CD14-positive monocyte (primary cell): Measurements from ENCODE around the gene GDPD4. TPM values are rescaled to one million over a fixed set of nuclear protein-coding genes. Genes with fewer than 3 reads are reported as not detected.

Experiments
- DNase-seq, 3 donors: peaks; one replicate each; pipeline ENCODE4 v3.0.0-alpha.2; 2011 to 2022
- H2AFZ ChIP-seq: 2 replicates; pipeline ENCODE4 v1.6.0; 2012; ENCODE audit warnings: mild to moderate bottlenecking, low read depth, low read length, inconsistent platforms; ENCODE audit not compliant: insufficient read depth, poor library complexity, severe bottlenecking
- H3K27ac ChIP-seq, 2 donors: 1 replicate in 1 of 2; 2 replicates in 1 of 2; pipeline ENCODE4 v1.5.1; 2012 to 2013; ENCODE audit warnings: low read length in 2 of 2, control low read depth in 1 of 2, inconsistent platforms in 1 of 2, low read depth in 1 of 2, mild to moderate bottlenecking in 1 of 2
- H3K27me3 ChIP-seq, 2 donors: one replicate each; pipeline versions ENCODE4 v1.6.0 to v1.6.1; 2011 to 2013; ENCODE audit warnings: low read length in 2 of 2; ENCODE audit not compliant: control insufficient read depth in 2 of 2, insufficient read depth in 2 of 2
- H3K36me3 ChIP-seq, 2 donors: replicated peaks in 1 of 2; 1 replicate in 1 of 2; 2 replicates in 1 of 2; pipeline versions ENCODE4 v1.5.1 to v1.6.1; 2012 to 2013; ENCODE audit warnings: low read length in 2 of 2, control low read depth in 1 of 2, inconsistent platforms in 1 of 2, mild to moderate bottlenecking in 1 of 2; ENCODE audit not compliant: insufficient read depth in 2 of 2, control insufficient read depth in 1 of 2
- H3K4me1 ChIP-seq, 2 donors: 1 replicate in 1 of 2; 2 replicates in 1 of 2; pipeline versions ENCODE4 v1.5.1 to v1.6.1; 2012 to 2013; ENCODE audit warnings: low read length in 2 of 2, control low read depth in 1 of 2, inconsistent platforms in 1 of 2, mild to moderate bottlenecking in 1 of 2, moderate library complexity in 1 of 2; ENCODE audit not compliant: insufficient read depth in 2 of 2, control insufficient read depth in 1 of 2
- H3K4me2 ChIP-seq: replicated peaks from 2 replicates; pipeline ENCODE3; 2012; ENCODE audit warnings: low read length, moderate library complexity, mild to moderate bottlenecking; ENCODE audit not compliant: poor library complexity, severe bottlenecking; ENCODE audit errors: extremely low read depth
- H3K4me3 ChIP-seq, 3 experiments: fragments of 200-600 bp in 1 of 3; sonication (generic) in 1 of 3; replicated peaks in 1 of 3; 1 replicate in 2 of 3; 2 replicates in 1 of 3; pipeline ENCODE4 v1.5.1; 2011 to 2013; ENCODE audit warnings: low read length in 3 of 3, mild to moderate bottlenecking in 3 of 3, control low read depth in 2 of 3, low read depth in 2 of 3, inconsistent platforms in 1 of 3, moderate library complexity in 1 of 3
- H3K79me2 ChIP-seq: 2 replicates; pipeline ENCODE4 v1.6.0; 2012; ENCODE audit warnings: mild to moderate bottlenecking, control low read depth, inconsistent platforms, low read length, moderate library complexity; ENCODE audit not compliant: insufficient read depth
- H3K9ac ChIP-seq: 2 replicates; pipeline ENCODE4 v1.6.0; 2017; ENCODE audit warnings: low read length, mild to moderate bottlenecking; ENCODE audit not compliant: insufficient read depth, poor library complexity, severe bottlenecking
- H3K9me3 ChIP-seq, 2 donors: replicated peaks in 1 of 2; 1 replicate in 1 of 2; 2 replicates in 1 of 2; pipeline versions ENCODE4 v1.5.1 to v1.6.1; 2012 to 2013; ENCODE audit warnings: low read length in 2 of 2, control low read depth in 1 of 2; ENCODE audit not compliant: control insufficient read depth in 1 of 2, insufficient read depth in 1 of 2
- H4K20me1 ChIP-seq: 2 replicates; pipeline ENCODE4 v1.6.0; 2012; ENCODE audit warnings: mild to moderate bottlenecking, low read length, control low read depth, moderate library complexity; ENCODE audit not compliant: insufficient read depth
- H3K27ac Mint-ChIP-seq, 7 donors: one replicate each; pipeline ENCODE4 v1.8.0; 2020; ENCODE audit warnings: mild to moderate bottlenecking in 7 of 7, mixed read lengths in 7 of 7, moderate library complexity in 6 of 7, inconsistent platforms in 2 of 7
- H3K27me3 Mint-ChIP-seq, 3 donors: one replicate each; pipeline ENCODE4 v1.8.0; 2021 to 2022; ENCODE audit warnings: low read depth in 3 of 3, mild to moderate bottlenecking in 3 of 3, mixed read lengths in 3 of 3, moderate library complexity in 3 of 3, inconsistent platforms in 1 of 3
- H3K36me3 Mint-ChIP-seq, 2 donors: one replicate each; pipeline ENCODE4 v1.8.0; 2020; ENCODE audit warnings: mixed read lengths in 2 of 2, inconsistent platforms in 1 of 2, mild to moderate bottlenecking in 1 of 2
- H3K4me1 Mint-ChIP-seq: one replicate; pipeline ENCODE4 v1.8.0; 2020; ENCODE audit warnings: mild to moderate bottlenecking, mixed read lengths
- H3K4me3 Mint-ChIP-seq, 2 donors: one replicate each; pipeline ENCODE4 v1.8.0; 2020; ENCODE audit warnings: mild to moderate bottlenecking in 2 of 2, mixed read lengths in 2 of 2, moderate library complexity in 1 of 2
- H3K9me3 Mint-ChIP-seq, 7 donors: one replicate each; pipeline ENCODE4 v1.8.0; 2020 to 2022; ENCODE audit warnings: mixed read lengths in 7 of 7, mild to moderate bottlenecking in 6 of 7, moderate library complexity in 6 of 7, inconsistent platforms in 2 of 7
- WGBS: methylation state at CpG from one replicate; pipeline ENCODE4 v1.1.5; 2013; ENCODE audit warnings: missing lambda C conversion rate; ENCODE audit not compliant: insufficient coverage; 5-methylcytosine and 5-hydroxymethylcytosine counted together
- intact Hi-C, 2 donors: fragments of 100-400 bp; cut with micrococcal nuclease; formaldehyde crosslinking; loops; one replicate each; pipeline versions ENCODE4 v1.15.0 to v1.15.1; 2023
- polyA plus RNA-seq, 3 donors: library from polyadenylated mRNA; depleted of rRNA in 1 of 3; unstranded in 2 of 3; stranded (reverse) in 1 of 3; fragments of 300-500 nt in 2 of 3; fragments of >200 nt in 1 of 3; fragmentation: Illumina TruSeq in 2 of 3; gene quantifications; 1 replicate in 2 of 3; 2 replicates in 1 of 3; pipeline ENCODE4 v1.2.3, GENCODE V29; 2012 to 2021
- TF ChIP-seq, protein P1 (sequence below): fragments of 200-600 bp; IDR thresholded peaks from one replicate; pipeline ENCODE4 v1.8.0; 2022; ENCODE audit warnings: antibody characterized with exemption, mild to moderate bottlenecking

Gene GDPD4
- polyA plus RNA-seq, 3 donors = not detected

DNA sequence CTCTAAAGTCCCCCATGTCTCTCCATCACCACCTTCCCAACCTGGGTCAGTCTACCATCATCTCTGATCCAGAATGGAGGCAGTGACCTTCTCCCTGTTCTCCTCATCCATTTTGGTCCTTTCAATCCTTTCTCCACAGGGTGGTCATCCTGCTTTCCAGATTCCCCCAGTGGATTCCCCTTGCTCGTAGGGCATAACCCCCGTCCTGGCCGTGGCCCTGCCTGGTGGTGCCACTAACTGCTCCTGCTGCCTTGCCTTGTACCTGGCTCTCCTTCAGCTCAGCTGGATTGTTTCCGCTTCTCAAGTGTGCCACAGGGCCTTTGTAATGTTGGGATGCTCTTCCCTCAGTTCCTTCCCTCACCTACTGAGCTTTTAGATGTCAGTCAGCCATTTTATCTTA is 91.8 kb downstream of the GDPD4 start:
- H3K4me1 Mint-ChIP-seq = peaks cover 8% of the 10 kb centered on the region
- intact Hi-C loops = no loop called here
- peaks cover 0 to 2% (median 0%) of the 10 kb centered on the region in 3 donors for H3K27me3 Mint-ChIP-seq
- no peak for DNase-seq
- H3K9me3 ChIP-seq = no peaks in the 10 kb centered on the region
- TF ChIP-seq, protein P1, sequence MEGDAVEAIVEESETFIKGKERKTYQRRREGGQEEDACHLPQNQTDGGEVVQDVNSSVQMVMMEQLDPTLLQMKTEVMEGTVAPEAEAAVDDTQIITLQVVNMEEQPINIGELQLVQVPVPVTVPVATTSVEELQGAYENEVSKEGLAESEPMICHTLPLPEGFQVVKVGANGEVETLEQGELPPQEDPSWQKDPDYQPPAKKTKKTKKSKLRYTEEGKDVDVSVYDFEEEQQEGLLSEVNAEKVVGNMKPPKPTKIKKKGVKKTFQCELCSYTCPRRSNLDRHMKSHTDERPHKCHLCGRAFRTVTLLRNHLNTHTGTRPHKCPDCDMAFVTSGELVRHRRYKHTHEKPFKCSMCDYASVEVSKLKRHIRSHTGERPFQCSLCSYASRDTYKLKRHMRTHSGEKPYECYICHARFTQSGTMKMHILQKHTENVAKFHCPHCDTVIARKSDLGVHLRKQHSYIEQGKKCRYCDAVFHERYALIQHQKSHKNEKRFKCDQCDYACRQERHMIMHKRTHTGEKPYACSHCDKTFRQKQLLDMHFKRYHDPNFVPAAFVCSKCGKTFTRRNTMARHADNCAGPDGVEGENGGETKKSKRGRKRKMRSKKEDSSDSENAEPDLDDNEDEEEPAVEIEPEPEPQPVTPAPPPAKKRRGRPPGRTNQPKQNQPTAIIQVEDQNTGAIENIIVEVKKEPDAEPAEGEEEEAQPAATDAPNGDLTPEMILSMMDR = no peak
- H3K36me3 Mint-ChIP-seq = peaks cover 8 to 16% of the 10 kb centered on the region in 2 donors
- H3K36me3 ChIP-seq = peaks cover 5 to 7% of the 10 kb centered on the region in 2 donors
- no peak overlapping the region for H3K4me3 ChIP-seq
- 75% methylated on average over 4 of the region's 4 CpGs for WGBS
- peaks cover 0 to 5% of the 10 kb centered on the region in 2 donors for H3K4me1 ChIP-seq
- H3K9ac ChIP-seq = no peak overlapping the region
- no peak overlapping the region for H3K27ac Mint-ChIP-seq
- no peak overlapping the region for H3K4me3 Mint-ChIP-seq
- H3K27me3 ChIP-seq = no peaks in the 10 kb centered on the region
- no peak overlapping the region for H3K4me2 ChIP-seq
- H3K79me2 ChIP-seq = no peaks in the 10 kb centered on the region
- H4K20me1 ChIP-seq = no peaks in the 10 kb centered on the region
- H3K9me3 Mint-ChIP-seq = no peaks in the 10 kb centered on the region
- H3K27ac ChIP-seq = no peak overlapping the region
- H2AFZ ChIP-seq = no peak overlapping the region

DNA sequence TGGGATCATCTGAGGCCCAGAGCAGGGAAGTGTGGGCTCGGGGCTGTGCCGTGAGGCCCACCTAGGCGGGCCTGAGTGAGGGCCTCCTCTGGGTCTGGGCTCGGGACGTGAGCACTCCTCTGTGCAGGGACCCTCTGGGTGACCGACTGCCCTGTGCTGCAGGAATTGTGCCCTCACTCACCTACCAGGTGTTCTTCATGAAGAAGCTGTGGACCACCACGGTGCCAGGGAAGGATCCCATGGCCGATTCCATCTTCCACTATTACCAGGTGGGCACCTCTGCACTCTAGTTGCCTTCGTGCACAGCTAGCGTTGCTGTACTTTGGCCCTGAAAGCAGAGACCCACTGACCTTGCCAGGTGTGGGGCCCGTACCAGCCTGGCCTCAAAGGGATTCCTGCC is 93.0 kb downstream of the GDPD4 start:
- Mint-ChIP-seq H3K9me3 (no peaks in the 10 kb centered on the region), H3K4me1 (peaks cover 8% of the 10 kb centered on the region), H3K27ac (no peak overlapping the region), H3K4me3 (no peak overlapping the region), H3K36me3 (peaks cover 6 to 12% of the 10 kb centered on the region in 2 donors), H3K27me3 (peaks cover 0 to 2% (median 0%) of the 10 kb centered on the region in 3 donors)
- intact Hi-C loops = no loop called here
- no peak overlapping the region for H3K4me2 ChIP-seq
- H3K9ac ChIP-seq = no peak overlapping the region
- 85% methylated on average over 11 of the region's 11 CpGs for WGBS
- no peak overlapping the region for H2AFZ ChIP-seq
- no peaks in the 10 kb centered on the region for H3K9me3 ChIP-seq
- TF ChIP-seq, protein P1 = no peak
- no peak for DNase-seq
- H3K36me3 ChIP-seq = peaks cover 0 to 7% of the 10 kb centered on the region in 2 donors
- no peak overlapping the region for H3K27ac ChIP-seq
- no peaks in the 10 kb centered on the region for H3K79me2 ChIP-seq
- H3K4me1 ChIP-seq = peaks cover 0 to 5% of the 10 kb centered on the region in 2 donors
- no peaks in the 10 kb centered on the region for H4K20me1 ChIP-seq
- no peaks in the 10 kb centered on the region for H3K27me3 ChIP-seq
- no peak overlapping the region for H3K4me3 ChIP-seq
